Brain microvascular endothelial cell (primary cell): ENCODE measurements around the gene KLHL22.
"Not testable (repeated sequence)": the region's sequence is repeated elsewhere in the genome, so short reads cannot be mapped to it uniquely, and the experiment has no call there.

Experiments
- DNase-seq: peaks from one replicate; pipeline ENCODE4 v3.0.0-alpha.2; 2020
- H3K27ac ChIP-seq: fragments of 250-450 bp; sonication (Bioruptor Pico); 2 replicates; pipeline ENCODE4 v1.5.1; 2020; ENCODE audit warnings: mild to moderate bottlenecking, moderate library complexity
- H3K27me3 ChIP-seq: fragments of 250-450 bp; sonication (Bioruptor Pico); replicated peaks from 2 replicates; pipeline ENCODE4 v1.5.1; 2020; ENCODE audit warnings: mild to moderate bottlenecking
- H3K36me3 ChIP-seq: fragments of 250-450 bp; sonication (Bioruptor Pico); replicated peaks from 2 replicates; pipeline ENCODE4 v1.5.1; 2020; ENCODE audit warnings: mild to moderate bottlenecking
- H3K4me3 ChIP-seq: 2 replicates; pipeline ENCODE4 v1.5.1; 2011; ENCODE audit warnings: low read depth, mild to moderate bottlenecking, control low read depth, low read length, moderate library complexity
- in situ Hi-C: cut with HindIII; loops from 2 replicates; pipeline ENCODE4 v1.10.0; 2017; ENCODE audit warnings: low sequenced_read_pairs, low pct_ligation_motif_present
- TF ChIP-seq, protein P1 (sequence below): IDR thresholded peaks from 2 replicates; pipeline ENCODE4 v1.5.1; 2011; ENCODE audit warnings: low read depth, mild to moderate bottlenecking, moderate library complexity, low read length, control low read depth, inconsistent platforms; ENCODE audit errors: missing control alignments

The KLHL22 gene

DNA sequence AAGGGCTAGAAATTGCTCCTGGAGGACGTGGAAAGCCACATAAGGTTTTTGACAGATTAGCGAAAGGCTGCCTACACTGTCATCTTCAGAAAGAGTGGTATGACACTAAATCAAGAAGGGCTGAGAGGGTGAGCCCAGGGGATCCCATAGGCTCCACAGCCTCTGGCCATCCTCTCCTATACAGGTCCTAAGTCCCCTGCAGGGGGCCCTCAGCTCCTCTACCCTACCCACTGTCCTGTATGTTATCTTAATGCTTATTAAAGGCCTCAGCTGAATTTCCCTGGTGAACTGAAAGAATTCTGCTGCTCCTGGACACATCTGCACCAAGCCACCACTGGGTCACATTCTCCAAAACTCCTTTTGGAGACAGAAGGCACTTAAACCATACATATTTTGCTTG is 7.9 kb downstream of the KLHL22 start:
- H3K27me3 ChIP-seq, result no peaks in the 10 kb centered on the region
- no peaks in the 10 kb centered on the region for H3K36me3 ChIP-seq
- DNase-seq, result no peak
- no peak overlapping the region for H3K4me3 ChIP-seq
- in situ Hi-C loops, result no loop called here
- H3K27ac ChIP-seq, result no peak overlapping the region
- TF ChIP-seq, protein P1, sequence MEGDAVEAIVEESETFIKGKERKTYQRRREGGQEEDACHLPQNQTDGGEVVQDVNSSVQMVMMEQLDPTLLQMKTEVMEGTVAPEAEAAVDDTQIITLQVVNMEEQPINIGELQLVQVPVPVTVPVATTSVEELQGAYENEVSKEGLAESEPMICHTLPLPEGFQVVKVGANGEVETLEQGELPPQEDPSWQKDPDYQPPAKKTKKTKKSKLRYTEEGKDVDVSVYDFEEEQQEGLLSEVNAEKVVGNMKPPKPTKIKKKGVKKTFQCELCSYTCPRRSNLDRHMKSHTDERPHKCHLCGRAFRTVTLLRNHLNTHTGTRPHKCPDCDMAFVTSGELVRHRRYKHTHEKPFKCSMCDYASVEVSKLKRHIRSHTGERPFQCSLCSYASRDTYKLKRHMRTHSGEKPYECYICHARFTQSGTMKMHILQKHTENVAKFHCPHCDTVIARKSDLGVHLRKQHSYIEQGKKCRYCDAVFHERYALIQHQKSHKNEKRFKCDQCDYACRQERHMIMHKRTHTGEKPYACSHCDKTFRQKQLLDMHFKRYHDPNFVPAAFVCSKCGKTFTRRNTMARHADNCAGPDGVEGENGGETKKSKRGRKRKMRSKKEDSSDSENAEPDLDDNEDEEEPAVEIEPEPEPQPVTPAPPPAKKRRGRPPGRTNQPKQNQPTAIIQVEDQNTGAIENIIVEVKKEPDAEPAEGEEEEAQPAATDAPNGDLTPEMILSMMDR, result no peak

DNA sequence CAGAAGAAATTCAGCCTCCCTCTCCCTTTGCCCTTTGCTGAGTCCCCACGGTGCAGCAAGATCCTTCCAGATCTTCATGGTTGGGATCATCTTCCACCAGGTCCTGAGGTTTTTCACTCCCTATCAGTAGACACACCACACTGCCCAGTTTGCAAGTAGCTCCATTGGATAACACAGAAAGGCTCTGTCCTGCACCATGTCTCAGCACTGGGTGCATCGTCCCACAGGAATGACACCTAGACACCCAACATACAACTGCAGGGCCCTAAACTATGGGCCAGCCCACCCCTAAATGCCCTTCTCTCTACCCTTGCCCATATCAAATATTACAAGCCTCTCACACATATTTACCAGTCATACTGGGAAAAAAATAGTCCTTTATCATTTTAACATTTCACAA is 9.4 kb downstream of the KLHL22 start:
- no peak overlapping the region for H3K4me3 ChIP-seq
- H3K27ac ChIP-seq, result no peak overlapping the region
- H3K27me3 ChIP-seq, result no peaks in the 10 kb centered on the region
- no peak for DNase-seq
- TF ChIP-seq, protein P1, result no peak
- in situ Hi-C loops, result no loop called here
- H3K36me3 ChIP-seq, result no peaks in the 10 kb centered on the region

DNA sequence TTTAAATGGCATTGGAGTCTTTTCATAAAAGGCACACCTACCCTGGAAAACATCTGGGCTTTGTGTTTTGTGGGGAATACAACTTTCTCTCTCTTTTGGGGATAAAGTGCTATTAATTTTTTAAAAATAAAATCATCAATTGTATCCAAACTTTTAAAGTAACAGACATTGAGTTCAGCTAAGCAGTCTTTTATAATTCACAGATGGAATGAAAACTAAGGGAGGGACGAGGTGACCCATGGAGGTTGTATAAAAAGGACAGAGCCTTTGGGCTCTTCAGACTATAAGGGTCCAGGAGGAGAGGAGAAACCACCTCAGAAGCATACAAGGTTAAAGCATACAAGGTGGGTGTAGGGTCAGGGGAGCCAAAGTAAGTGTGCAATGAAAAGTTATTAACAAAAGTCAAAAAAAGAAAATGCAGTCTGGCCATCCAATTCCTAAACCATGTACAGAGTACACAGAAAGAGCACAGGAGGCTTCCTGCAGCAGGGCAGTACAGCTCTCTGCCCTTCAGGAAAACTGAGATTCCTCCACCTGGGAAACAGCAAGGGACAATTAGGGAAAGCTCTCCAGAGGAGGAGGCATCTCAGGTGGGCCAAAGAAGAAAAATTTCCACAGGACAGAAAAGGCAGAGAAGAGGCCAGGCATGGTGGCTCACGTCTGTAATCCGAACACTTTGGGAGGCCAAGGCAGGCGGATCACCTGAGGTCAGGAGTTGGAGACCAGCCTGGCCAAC is 10.5 kb downstream of the KLHL22 start:
- H3K36me3 ChIP-seq, result no peaks in the 10 kb centered on the region
- TF ChIP-seq, protein P1, result no peak
- in situ Hi-C loops, result no loop called here

DNA sequence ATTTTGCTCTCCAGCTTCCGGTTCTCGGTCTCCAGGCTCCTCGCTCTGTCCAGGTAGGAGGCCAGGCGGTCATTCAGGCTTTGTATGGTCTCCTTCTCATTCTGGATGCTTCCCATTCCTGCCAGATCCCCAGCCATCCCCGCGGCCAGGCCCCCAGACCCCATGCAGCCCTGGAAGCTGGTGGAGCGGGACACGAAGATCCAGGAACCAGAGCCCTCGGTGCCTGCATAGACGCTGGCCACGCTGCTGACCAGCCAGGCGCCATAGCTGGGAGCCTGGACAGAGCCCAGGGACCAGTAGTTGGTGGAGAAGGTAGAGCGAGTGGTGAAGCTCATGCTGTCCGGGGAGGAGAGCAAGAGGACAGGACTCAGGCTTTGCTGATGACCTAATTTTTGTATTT is 11.8 kb downstream of the KLHL22 start:
- Histone ChIP-seq H3K4me3 (no peak overlapping the region), H3K36me3 (no peaks in the 10 kb centered on the region), H3K27me3 (no peaks in the 10 kb centered on the region), H3K27ac (no peak overlapping the region)
- TF ChIP-seq, protein P1, result no peak
- no peak for DNase-seq
- in situ Hi-C loops, result no loop called here

More for the DNA sequence above, 10.5 kb downstream of the KLHL22 start:
- Histone ChIP-seq H3K27ac (no peak overlapping the region), H3K4me3 (no peak overlapping the region), H3K27me3 (no peaks in the 10 kb centered on the region)
- no peak for DNase-seq

DNA sequence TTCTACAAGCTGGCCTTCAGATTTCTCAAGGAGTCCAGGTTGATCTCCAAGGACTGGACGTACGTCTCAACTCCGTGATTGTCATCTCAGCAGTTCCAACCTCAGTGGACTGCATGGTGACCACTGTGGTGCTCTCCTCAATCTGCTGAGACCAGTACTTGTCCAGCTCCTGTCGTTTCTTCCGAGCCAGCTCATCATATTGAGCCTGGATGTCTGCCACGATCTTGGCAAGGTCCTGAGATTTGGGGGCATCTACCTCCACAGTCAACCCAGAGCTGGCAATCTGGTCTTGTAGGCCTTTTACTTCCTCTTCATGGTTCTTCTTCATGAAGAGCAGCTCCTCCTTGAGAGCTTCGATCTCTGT is 12.5 kb downstream of the KLHL22 start:
- H3K27ac ChIP-seq, DNase-seq, in situ Hi-C loops, H3K27me3 ChIP-seq, H3K4me3 ChIP-seq, H3K36me3 ChIP-seq: not testable (repeated sequence)

DNA sequence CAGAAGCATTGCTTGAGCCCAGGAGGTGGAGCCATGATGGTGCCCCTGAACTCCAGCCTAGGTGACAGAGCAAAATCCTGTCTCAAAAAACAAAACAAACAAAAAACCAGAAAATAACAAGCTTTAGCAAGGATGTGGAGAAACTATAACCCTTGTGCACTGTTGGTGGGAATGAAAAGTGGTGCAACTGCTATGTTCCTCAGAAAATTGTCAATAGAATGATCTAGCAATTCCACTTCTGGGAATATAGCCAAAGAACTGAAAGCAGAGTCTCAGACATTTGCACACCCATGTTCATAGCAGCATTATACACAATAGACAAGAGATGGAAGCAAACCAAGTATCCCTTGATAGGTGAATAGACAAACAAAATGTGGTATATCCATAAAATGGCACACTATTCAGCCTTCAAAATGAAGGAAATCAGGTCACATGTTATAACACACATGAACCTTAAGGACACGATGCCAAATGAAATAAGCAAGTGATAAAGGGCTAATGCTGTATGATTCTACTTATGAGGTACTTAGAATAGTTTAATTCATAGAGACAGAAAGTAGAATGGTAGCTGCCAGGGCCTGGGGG is 15.9 kb downstream of the KLHL22 start:
- TF ChIP-seq, protein P1, result no peak
- in situ Hi-C loops, result no loop called here

DNA sequence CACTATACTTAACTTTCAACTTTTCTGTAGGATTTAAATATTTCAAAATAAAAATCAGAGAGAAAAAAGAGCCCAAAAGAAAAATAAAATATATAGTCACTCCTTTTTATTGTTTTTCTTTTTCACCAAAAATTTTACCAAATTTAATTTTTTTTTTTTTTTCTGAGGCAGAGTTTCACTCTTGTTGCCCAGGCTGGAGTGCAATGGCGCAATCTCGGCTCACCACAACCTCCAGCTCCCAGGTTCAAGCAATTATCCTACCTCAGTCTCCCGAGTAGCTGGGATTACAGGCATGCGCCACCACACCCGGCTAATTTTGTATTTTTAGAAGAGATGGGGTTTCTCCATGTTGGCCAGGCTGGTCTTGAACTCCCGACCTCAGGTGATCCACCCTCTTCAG is 17.5 kb downstream of the KLHL22 start:
- H3K36me3 ChIP-seq, H3K4me3 ChIP-seq, in situ Hi-C loops, H3K27ac ChIP-seq, DNase-seq, H3K27me3 ChIP-seq: not testable (repeated sequence)

More for the DNA sequence above, 15.9 kb downstream of the KLHL22 start:
- no peak overlapping the region for H3K27ac ChIP-seq
- no peak overlapping the region for H3K4me3 ChIP-seq
- no peaks in the 10 kb centered on the region for H3K27me3 ChIP-seq
- H3K36me3 ChIP-seq, result no peaks in the 10 kb centered on the region
- DNase-seq, result no peak

DNA sequence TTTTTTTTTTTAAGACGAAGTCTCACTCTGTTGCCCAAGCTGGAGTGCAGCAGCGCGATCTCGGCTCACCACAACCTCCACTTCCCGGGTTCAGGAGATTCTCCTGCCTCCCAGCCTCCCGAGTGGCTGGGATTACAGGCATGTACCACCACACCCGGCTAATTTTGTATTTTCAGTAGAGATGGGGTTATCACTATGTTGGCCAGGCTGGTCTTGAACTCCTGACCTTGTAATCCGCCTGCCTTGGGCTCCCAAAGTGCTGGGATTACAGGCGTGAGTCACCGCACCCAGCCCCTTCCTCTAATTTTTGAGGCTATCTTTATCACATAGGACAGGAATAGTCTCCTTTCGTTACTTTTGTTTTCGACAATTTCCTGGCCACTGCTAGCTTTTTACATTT is 20.0 kb downstream of the KLHL22 start:
- H3K27me3 ChIP-seq, DNase-seq, H3K27ac ChIP-seq, in situ Hi-C loops, H3K36me3 ChIP-seq, H3K4me3 ChIP-seq: not testable (repeated sequence)
